GM21528 (cell line): ENCODE measurements around the gene KLHL6.
"Not testable (repeated sequence)": the region's sequence is repeated elsewhere in the genome, so short reads cannot be mapped to it uniquely, and the experiment has no call there.

Source experiments
- ATAC-seq: cut with Tn5 transposase; IDR thresholded peaks from one replicate; pipeline ENCODE4 v1.9.1; 2021; ENCODE audit warnings: mild to moderate bottlenecking, moderate library complexity; ENCODE audit not compliant: unreplicated experiment, low FRiP score

Gene KLHL6

GRCh38 chr3:183533412-183534132 is 21.9 kb downstream of the KLHL6 start:
- no peak for ATAC-seq

GRCh38 chr3:183532620-183533411 is 22.7 kb downstream of the KLHL6 start:
- ATAC-seq, result no peak

GRCh38 chr3:183529717-183530116 is 25.8 kb downstream of the KLHL6 start:
- no peak for ATAC-seq

- ATAC-seq, result no peak
These were observed 26.3 kb downstream of the KLHL6 start for GRCh38 chr3:183529185-183529584.

- not testable (repeated sequence) for ATAC-seq
These were observed 26.7 kb downstream of the KLHL6 start for GRCh38 chr3:183528758-183529157.

- peak; percentile 85 for ATAC-seq
These were observed 27.8 kb downstream of the KLHL6 start for GRCh38 chr3:183527428-183528379.

- peak; percentile 9 for ATAC-seq
These were observed 28.6 kb downstream of the KLHL6 start for GRCh38 chr3:183526838-183527427.

GRCh38 chr3:183524476-183524875 is 31.0 kb downstream of the KLHL6 start:
- ATAC-seq, result no peak

- ATAC-seq, result not testable (repeated sequence)
These were observed 34.6 kb downstream of the KLHL6 start for GRCh38 chr3:183520741-183521556.

- ATAC-seq, result not testable (repeated sequence)
These were observed 35.2 kb downstream of the KLHL6 start for GRCh38 chr3:183520295-183520694.

GRCh38 chr3:183519891-183520290 is 35.6 kb downstream of the KLHL6 start:
- ATAC-seq, result no peak

- ATAC-seq, result no peak
These were observed 36.8 kb downstream of the KLHL6 start for GRCh38 chr3:183518491-183519251.

GRCh38 chr3:183517607-183518006 is 37.9 kb downstream of the KLHL6 start:
- no peak for ATAC-seq

- peak; percentile 63 for ATAC-seq
These were observed 39.3 kb downstream of the KLHL6 start for GRCh38 chr3:183515968-183516851.

- no peak for ATAC-seq
These were observed 41.5 kb downstream of the KLHL6 start for GRCh38 chr3:183514021-183514420.

- no peak for ATAC-seq
These were observed 42.3 kb downstream of the KLHL6 start for GRCh38 chr3:183513046-183513706.
